Measurements from ENCODE around the gene GKAP1.

GKAP1 gene

GRCh38 chr9:83800236-83801033 lies 17.1 kb downstream of the GKAP1 start:
- no peak for TF ChIP-seq CTCF (IDR thresholded peaks at IDR 0.05; ENCODE audit: insufficient read depth, low read length, missing control alignments)
- ChIA-PET POLR2A (interaction anchor here (0.6 kb wide), 1 partner anchor 92 kb away, joined by 4 read pairs; the partner anchor contains the start of gene UBQLN1), CTCF (no interaction called here)
- no peak for DNase-seq (ENCODE audit: low read depth, low spot score)
- H3K4me3 ChIP-seq (ENCODE audit: low read depth, low read length): no peak overlapping the region

GRCh38 chr9:83794051-83794450 lies 23.5 kb downstream of the GKAP1 start:
- no peak for DNase-seq (ENCODE audit: low read depth, low spot score)
- POLR2A ChIA-PET: no interaction called here
- no peak for TF ChIP-seq CTCF (IDR thresholded peaks at IDR 0.05; ENCODE audit: insufficient read depth, low read length, missing control alignments)
- CTCF ChIA-PET: no interaction called here
- H3K4me3 ChIP-seq (ENCODE audit: low read depth, low read length): no peak overlapping the region

GRCh38 chr9:83792746-83793145 lies 24.8 kb downstream of the GKAP1 start:
- ChIA-PET CTCF (no interaction called here), POLR2A (no interaction called here)
- TF ChIP-seq CTCF (IDR thresholded peaks at IDR 0.05; ENCODE audit: insufficient read depth, low read length, missing control alignments): no peak
- no peak overlapping the region for H3K4me3 ChIP-seq (ENCODE audit: low read depth, low read length)
- DNase-seq (ENCODE audit: low read depth, low spot score): no peak

GRCh38 chr9:83778164-83778563 lies 39.4 kb downstream of the GKAP1 start:
- no peak for DNase-seq (ENCODE audit: low read depth, low spot score)
- POLR2A ChIA-PET: no interaction called here
- TF ChIP-seq CTCF (IDR thresholded peaks at IDR 0.05; ENCODE audit: insufficient read depth, low read length, missing control alignments): no peak
- H3K4me3 ChIP-seq (ENCODE audit: low read depth, low read length): no peak overlapping the region
- CTCF ChIA-PET: no interaction called here

GRCh38 chr9:83775932-83776331 lies 41.6 kb downstream of the GKAP1 start:
- DNase-seq (ENCODE audit: low read depth, low spot score): no peak
- POLR2A ChIA-PET: no interaction called here
- H3K4me3 ChIP-seq (ENCODE audit: low read depth, low read length): no peak overlapping the region
- CTCF ChIA-PET: no interaction called here
- no peak for TF ChIP-seq CTCF (IDR thresholded peaks at IDR 0.05; ENCODE audit: insufficient read depth, low read length, missing control alignments)

GRCh38 chr9:83772860-83773259 lies 44.7 kb downstream of the GKAP1 start:
- ChIA-PET POLR2A (no interaction called here), CTCF (interaction anchor here (0.9 kb wide), 1 partner anchor 9 kb away, joined by 3 read pairs; no protein-coding TSS in a partner anchor)
- H3K4me3 ChIP-seq (ENCODE audit: low read depth, low read length): no peak overlapping the region
- TF ChIP-seq CTCF (IDR thresholded peaks at IDR 0.05; ENCODE audit: insufficient read depth, low read length, missing control alignments): no peak
- no peak for DNase-seq (ENCODE audit: low read depth, low spot score)

Measured in AG04449 (cell line).